ENCODE measurements around the gene H2BK1. TPM values are rescaled to one million over a fixed set of nuclear protein-coding genes. Genes with fewer than 3 reads are reported as not detected.

H2BK1 gene
- total RNA-seq, 2 experiments from 2014 or later = not detected

- ChIA-PET CTCF (interaction anchor here (0.7 to 4.9 kb wide), 19 partner anchors 11 to 626 kb away, joined by 3 to 49 read pairs (median 4); partner anchors contain the start of genes ABCF2 and CHPF2), POLR2A (interaction anchor here (0.9 to 1.5 kb wide), 2 partner anchors 18 to 282 kb away, joined by 3 to 6 read pairs; partner anchors contain the start of gene ABCF2)
- Mint-ChIP-seq H3K27me3 (peaks cover 26% of the 10 kb centered on the region), H3K4me3 (peak overlapping the region; percentile 21), H3K4me1 (peaks cover 39% of the 10 kb centered on the region), H3K9me3 (ENCODE audit: low read depth) (no peaks in the 10 kb centered on the region), H3K27ac (no peak overlapping the region), H3K36me3 (ENCODE audit: low read depth) (peaks cover 4% of the 10 kb centered on the region)
- ATAC-seq (no peak), DNase-seq (peak; percentile 45)
- intact Hi-C loops (cut with DNase I, micrococcal nuclease) = loop anchor here (1.0 to 10.0 kb wide), 9 partner anchors 12 to 121 kb away; partner anchors contain the start of gene ABCF2 (in 2 of the 2)
These were observed 34.6 kb upstream of the H2BK1 start for GRCh38 chr7:151244841-151245346.

- CTCF ChIA-PET = interaction anchor here (0.6 to 4.9 kb wide), 27 partner anchors 10 to 627 kb away, joined by 3 to 49 read pairs (median 4); partner anchors contain the start of genes ABCF2, CHPF2 and H2BK1
- H3K27me3 Mint-ChIP-seq = peaks cover 23% of the 10 kb centered on the region
- POLR2A ChIA-PET = interaction anchor here (0.6 to 1.5 kb wide), 3 partner anchors 17 to 282 kb away, joined by 3 to 6 read pairs (median 3); partner anchors contain the start of gene ABCF2
- peaks cover 36% of the 10 kb centered on the region for H3K4me1 Mint-ChIP-seq
- H3K27ac Mint-ChIP-seq = no peak overlapping the region
- ATAC-seq = peak; percentile 27
- intact Hi-C loops (cut with DNase I, micrococcal nuclease) = loop anchor here (1.0 to 10.0 kb wide), 9 partner anchors 11 to 120 kb away; partner anchors contain the start of gene ABCF2 (in 2 of the 2)
- peaks cover 4% of the 10 kb centered on the region for H3K36me3 Mint-ChIP-seq (ENCODE audit: low read depth)
- H3K4me3 Mint-ChIP-seq = peak overlapping the region; percentile 58
- DNase-seq = peak; percentile 81
- H3K9me3 Mint-ChIP-seq (ENCODE audit: low read depth) = no peaks in the 10 kb centered on the region
These were observed 34.0 kb upstream of the H2BK1 start for GRCh38 chr7:151244196-151244840.

GRCh38 chr7:151243408-151244195 is 33.3 kb upstream of the H2BK1 start:
- Mint-ChIP-seq H3K27ac (peak overlapping the region; percentile 35), H3K9me3 (ENCODE audit: low read depth) (no peaks in the 10 kb centered on the region), H3K4me3 (peak overlapping the region; percentile 58), H3K4me1 (peaks cover 33% of the 10 kb centered on the region), H3K36me3 (ENCODE audit: low read depth) (peaks cover 9% of the 10 kb centered on the region), H3K27me3 (peaks cover 20% of the 10 kb centered on the region)
- DNase-seq = peak; percentile 64
- ChIA-PET CTCF (interaction anchor here (0.6 to 4.9 kb wide), 33 partner anchors 10 to 597 kb away, joined by 3 to 49 read pairs (median 3); partner anchors contain the start of genes ABCF2, CHPF2 and H2BK1), POLR2A (interaction anchor here (0.6 to 2.0 kb wide), 4 partner anchors 9 to 281 kb away, joined by 3 to 6 read pairs (median 4); partner anchors contain the start of gene ABCF2)
- peak; percentile 43 for ATAC-seq
- intact Hi-C loops (cut with DNase I, micrococcal nuclease) = loop anchor here (1.0 to 10.0 kb wide), 9 partner anchors 10 to 119 kb away; partner anchors contain the start of gene ABCF2 (in 2 of the 2)

GRCh38 chr7:151243045-151243349 is 32.7 kb upstream of the H2BK1 start:
- no peaks in the 10 kb centered on the region for H3K9me3 Mint-ChIP-seq (ENCODE audit: low read depth)
- peaks cover 9% of the 10 kb centered on the region for H3K36me3 Mint-ChIP-seq (ENCODE audit: low read depth)
- H3K4me3 Mint-ChIP-seq = peak overlapping the region; percentile 58
- ATAC-seq (no peak), DNase-seq (no peak)
- ChIA-PET POLR2A (interaction anchor here (2.0 kb wide), 1 partner anchor 9 kb away, joined by 4 read pairs; no protein-coding TSS in a partner anchor), CTCF (interaction anchor here (0.6 to 4.9 kb wide), 16 partner anchors 9 to 451 kb away, joined by 3 to 49 read pairs (median 4); partner anchors contain the start of genes ABCF2, CHPF2 and H2BK1)
- H3K27ac Mint-ChIP-seq = no peak overlapping the region
- H3K27me3 Mint-ChIP-seq = peaks cover 17% of the 10 kb centered on the region
- H3K4me1 Mint-ChIP-seq = peaks cover 30% of the 10 kb centered on the region
- intact Hi-C loops (cut with DNase I, micrococcal nuclease) = loop anchor here in 1 of 2 experiments (10.0 kb wide), 1 partner anchor 118 kb away; no protein-coding TSS in a partner anchor

GRCh38 chr7:151242159-151243044 is 32.1 kb upstream of the H2BK1 start:
- Mint-ChIP-seq H3K9me3 (ENCODE audit: low read depth) (no peaks in the 10 kb centered on the region), H3K4me1 (peaks cover 25% of the 10 kb centered on the region), H3K27me3 (peaks cover 12% of the 10 kb centered on the region), H3K36me3 (ENCODE audit: low read depth) (peaks cover 9% of the 10 kb centered on the region), H3K27ac (no peak overlapping the region), H3K4me3 (no peak overlapping the region)
- DNase-seq = no peak
- CTCF ChIA-PET = interaction anchor here (0.6 to 4.9 kb wide), 15 partner anchors 8 to 451 kb away, joined by 3 to 49 read pairs (median 3); partner anchors contain the start of genes ABCF2, CHPF2 and H2BK1
- no peak for ATAC-seq
- intact Hi-C loops (cut with DNase I, micrococcal nuclease) = loop anchor here in 1 of 2 experiments (10.0 kb wide), 1 partner anchor 118 kb away; no protein-coding TSS in a partner anchor
- POLR2A ChIA-PET = interaction anchor here (1.2 to 2.0 kb wide), 2 partner anchors 8 to 15 kb away, joined by 3 to 4 read pairs; partner anchors contain the start of gene ABCF2

GRCh38 chr7:151241755-151242096 is 31.4 kb upstream of the H2BK1 start:
- Mint-ChIP-seq H3K4me1 (peaks cover 25% of the 10 kb centered on the region), H3K4me3 (no peak overlapping the region), H3K27ac (no peak overlapping the region), H3K9me3 (ENCODE audit: low read depth) (no peaks in the 10 kb centered on the region), H3K36me3 (ENCODE audit: low read depth) (peaks cover 13% of the 10 kb centered on the region), H3K27me3 (peaks cover 8% of the 10 kb centered on the region)
- DNase-seq (no peak), ATAC-seq (no peak)
- intact Hi-C loops (cut with DNase I, micrococcal nuclease) = loop anchor here in 1 of 2 experiments (10.0 kb wide), 1 partner anchor 117 kb away; no protein-coding TSS in a partner anchor
- ChIA-PET CTCF (interaction anchor here (1.0 to 4.9 kb wide), 4 partner anchors 8 to 26 kb away, joined by 3 to 49 read pairs (median 22); partner anchors contain the start of genes ABCF2 and CHPF2), POLR2A (interaction anchor here (0.6 to 1.2 kb wide), 2 partner anchors 14 to 235 kb away, joined by 3 read pairs; partner anchors contain the start of gene ABCF2)

- intact Hi-C loops (cut with DNase I, micrococcal nuclease) = loop anchor here in 1 of 2 experiments (10.0 kb wide), 1 partner anchor 116 kb away; no protein-coding TSS in a partner anchor
- no peak for DNase-seq
- ChIA-PET CTCF (interaction anchor here (1.0 kb wide), 1 partner anchor 27 kb away, joined by 3 read pairs; no protein-coding TSS in a partner anchor), POLR2A (interaction anchor here (0.6 to 1.2 kb wide), 2 partner anchors 14 to 235 kb away, joined by 3 read pairs; partner anchors contain the start of gene ABCF2)
- Mint-ChIP-seq H3K27me3 (peaks cover 3% of the 10 kb centered on the region), H3K36me3 (ENCODE audit: low read depth) (peaks cover 13% of the 10 kb centered on the region), H3K9me3 (ENCODE audit: low read depth) (no peaks in the 10 kb centered on the region), H3K4me3 (no peak overlapping the region), H3K27ac (no peak overlapping the region), H3K4me1 (peaks cover 24% of the 10 kb centered on the region)
- no peak for ATAC-seq
These were observed 30.9 kb upstream of the H2BK1 start for GRCh38 chr7:151240942-151241754.

- Mint-ChIP-seq H3K4me1 (peaks cover 20% of the 10 kb centered on the region), H3K27ac (no peak overlapping the region), H3K27me3 (no peaks in the 10 kb centered on the region), H3K36me3 (ENCODE audit: low read depth) (peaks cover 16% of the 10 kb centered on the region), H3K9me3 (ENCODE audit: low read depth) (no peaks in the 10 kb centered on the region), H3K4me3 (no peak overlapping the region)
- intact Hi-C loops (cut with DNase I, micrococcal nuclease) = loop anchor here in 1 of 2 experiments (10.0 kb wide), 1 partner anchor 116 kb away; no protein-coding TSS in a partner anchor
- POLR2A ChIA-PET = no interaction called here
- CTCF ChIA-PET = no interaction called here
- DNase-seq (no peak), ATAC-seq (no peak)
These were observed 30.2 kb upstream of the H2BK1 start for GRCh38 chr7:151240536-151240935.

- ChIA-PET POLR2A (interaction anchor here (0.7 kb wide), 1 partner anchor 86 kb away, joined by 6 read pairs; no protein-coding TSS in a partner anchor), CTCF (no interaction called here)
- intact Hi-C loops (cut with DNase I, micrococcal nuclease) = loop anchor here in 1 of 2 experiments (10.0 kb wide), 1 partner anchor 115 kb away; no protein-coding TSS in a partner anchor
- Mint-ChIP-seq H3K4me3 (no peak overlapping the region), H3K27me3 (no peaks in the 10 kb centered on the region), H3K36me3 (ENCODE audit: low read depth) (peaks cover 19% of the 10 kb centered on the region), H3K9me3 (ENCODE audit: low read depth) (no peaks in the 10 kb centered on the region), H3K27ac (no peak overlapping the region), H3K4me1 (peaks cover 20% of the 10 kb centered on the region)
- no peak for ATAC-seq
- DNase-seq = no peak
These were observed 29.7 kb upstream of the H2BK1 start for GRCh38 chr7:151239837-151240459.

Data from activated CD4-positive, alpha-beta T cell treated with anti-CD3 and anti-CD28 coated beads for 36 hours (primary cell).